Uterus (tissue), 4 donors: ENCODE results near the gene SUPT6H. TPM values are rescaled to one million over a fixed set of nuclear protein-coding genes. Genes with fewer than 3 reads are reported as not detected.

Source experiments
- DNase-seq, 2 donors: peaks; one replicate each; pipeline ENCODE4 v3.0.0-alpha.2; 2019 to 2020
- H3K27ac ChIP-seq, 2 donors: fragments of 200-600 bp; sonication (generic); 1 replicate in 1 of 2; 2 replicates in 1 of 2; pipeline ENCODE4 v1.5.1; 2016 to 2018
- H3K27me3 ChIP-seq, 2 donors: fragments of 200-600 bp; sonication (generic); one replicate each; pipeline ENCODE4 v1.5.1; 2018 to 2019; ENCODE audit warnings: control low read depth in 1 of 2
- H3K36me3 ChIP-seq, 2 donors: fragments of 200-600 bp; sonication (generic); one replicate each; pipeline ENCODE4 v1.5.1; 2019; ENCODE audit warnings: control low read depth in 1 of 2
- H3K4me1 ChIP-seq, 2 donors: fragments of 200-600 bp; sonication (generic); one replicate each; pipeline ENCODE4 v1.5.1; 2018 to 2019; ENCODE audit warnings: control low read depth in 1 of 2
- H3K4me3 ChIP-seq, 2 donors: fragments of 200-600 bp; sonication (generic); 1 replicate in 1 of 2; 2 replicates in 1 of 2; pipeline ENCODE4 v1.5.1; 2018 to 2019; ENCODE audit warnings: mild to moderate bottlenecking in 1 of 2
- H3K9me3 ChIP-seq, 2 donors: fragments of 200-600 bp; sonication (generic); one replicate each; pipeline ENCODE4 v1.5.1; 2019; ENCODE audit warnings: control low read depth in 1 of 2
- POLR2A ChIP-seq, 2 donors: fragments of 450-650 bp; IDR thresholded peaks; one replicate each; pipeline ENCODE4 v1.6.1; 2016; ENCODE audit warnings: antibody characterized with exemption in 2 of 2, mild to moderate bottlenecking in 1 of 2, moderate library complexity in 1 of 2
- intact Hi-C: fragments of 100-400 bp; cut with DNase I; formaldehyde crosslinking; loops from one replicate; pipeline ENCODE4 v1.15.1; 2023; ENCODE audit warnings: low total_unique reads
- total RNA-seq, 4 donors: library from RNA; depleted of rRNA in 3 of 4; stranded (reverse); fragments of >200 nt in 3 of 4; gene quantifications; one replicate each; pipeline versions ENCODE4 v1.1.0 to v1.2.4, GENCODE V29; 2014 to 2023
- TF ChIP-seq, protein P1 (sequence below), 4 experiments: fragments of 200-600 bp in 2 of 4; fragments of 450-650 bp in 2 of 4; sonication (generic) in 2 of 4; IDR thresholded peaks; one replicate each; pipeline ENCODE4 v1.5.1; 2016 to 2019; ENCODE audit warnings: antibody characterized with exemption in 4 of 4, mild to moderate bottlenecking in 2 of 4, moderate library complexity in 1 of 4
- donor health status: DM: yes; HTN: yes; CAD: no.

The SUPT6H gene
- total RNA-seq, 4 donors from 2014 or later = 15.3 to 84.5 (median 47.5) TPM

DNA sequence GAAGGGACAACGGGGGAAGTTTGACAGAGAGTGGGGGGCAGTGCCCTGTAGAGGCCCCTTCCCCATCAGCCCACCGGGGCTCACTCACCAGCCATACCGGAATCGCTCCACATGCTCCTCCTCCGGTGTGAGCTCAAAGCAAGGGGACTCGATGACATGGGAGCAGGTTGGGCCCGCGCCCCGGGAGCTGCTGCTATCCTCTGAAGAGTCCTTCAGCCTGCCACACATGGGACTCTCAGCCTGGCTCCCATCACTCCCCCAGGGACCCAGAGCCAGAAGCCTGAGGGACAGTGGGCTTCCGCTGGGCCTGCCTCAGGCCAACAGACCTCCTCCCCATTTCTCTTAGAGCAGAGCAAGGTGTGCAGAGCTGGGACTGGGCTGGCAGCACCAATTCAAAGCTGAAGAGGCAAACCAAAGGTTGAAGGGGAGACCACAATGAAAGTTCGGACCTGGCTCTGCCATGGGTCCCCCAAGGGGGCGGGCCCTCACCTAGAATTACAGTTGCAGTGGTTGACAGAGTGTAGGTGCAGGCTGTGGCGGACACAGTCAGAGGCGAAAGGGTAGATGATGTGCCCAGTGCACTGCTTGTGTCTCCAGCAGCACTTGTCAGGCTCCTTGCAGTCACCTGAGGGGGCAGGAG, 42.3 kb downstream of the SUPT6H start:
- no peak for DNase-seq
- H3K4me1 ChIP-seq = no peaks in the 10 kb centered on the region
- no peaks in the 10 kb centered on the region for H3K36me3 ChIP-seq
- TF ChIP-seq, protein P1, sequence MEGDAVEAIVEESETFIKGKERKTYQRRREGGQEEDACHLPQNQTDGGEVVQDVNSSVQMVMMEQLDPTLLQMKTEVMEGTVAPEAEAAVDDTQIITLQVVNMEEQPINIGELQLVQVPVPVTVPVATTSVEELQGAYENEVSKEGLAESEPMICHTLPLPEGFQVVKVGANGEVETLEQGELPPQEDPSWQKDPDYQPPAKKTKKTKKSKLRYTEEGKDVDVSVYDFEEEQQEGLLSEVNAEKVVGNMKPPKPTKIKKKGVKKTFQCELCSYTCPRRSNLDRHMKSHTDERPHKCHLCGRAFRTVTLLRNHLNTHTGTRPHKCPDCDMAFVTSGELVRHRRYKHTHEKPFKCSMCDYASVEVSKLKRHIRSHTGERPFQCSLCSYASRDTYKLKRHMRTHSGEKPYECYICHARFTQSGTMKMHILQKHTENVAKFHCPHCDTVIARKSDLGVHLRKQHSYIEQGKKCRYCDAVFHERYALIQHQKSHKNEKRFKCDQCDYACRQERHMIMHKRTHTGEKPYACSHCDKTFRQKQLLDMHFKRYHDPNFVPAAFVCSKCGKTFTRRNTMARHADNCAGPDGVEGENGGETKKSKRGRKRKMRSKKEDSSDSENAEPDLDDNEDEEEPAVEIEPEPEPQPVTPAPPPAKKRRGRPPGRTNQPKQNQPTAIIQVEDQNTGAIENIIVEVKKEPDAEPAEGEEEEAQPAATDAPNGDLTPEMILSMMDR (IDR thresholded peaks at IDR 0.05) = no peak
- no peak for TF ChIP-seq POLR2A (IDR thresholded peaks at IDR 0.05)
- H3K27me3 ChIP-seq = no peaks in the 10 kb centered on the region
- intact Hi-C loops = no loop called here
- H3K9me3 ChIP-seq = no peaks in the 10 kb centered on the region
- no peak overlapping the region for H3K4me3 ChIP-seq
- no peak overlapping the region for H3K27ac ChIP-seq

DNA sequence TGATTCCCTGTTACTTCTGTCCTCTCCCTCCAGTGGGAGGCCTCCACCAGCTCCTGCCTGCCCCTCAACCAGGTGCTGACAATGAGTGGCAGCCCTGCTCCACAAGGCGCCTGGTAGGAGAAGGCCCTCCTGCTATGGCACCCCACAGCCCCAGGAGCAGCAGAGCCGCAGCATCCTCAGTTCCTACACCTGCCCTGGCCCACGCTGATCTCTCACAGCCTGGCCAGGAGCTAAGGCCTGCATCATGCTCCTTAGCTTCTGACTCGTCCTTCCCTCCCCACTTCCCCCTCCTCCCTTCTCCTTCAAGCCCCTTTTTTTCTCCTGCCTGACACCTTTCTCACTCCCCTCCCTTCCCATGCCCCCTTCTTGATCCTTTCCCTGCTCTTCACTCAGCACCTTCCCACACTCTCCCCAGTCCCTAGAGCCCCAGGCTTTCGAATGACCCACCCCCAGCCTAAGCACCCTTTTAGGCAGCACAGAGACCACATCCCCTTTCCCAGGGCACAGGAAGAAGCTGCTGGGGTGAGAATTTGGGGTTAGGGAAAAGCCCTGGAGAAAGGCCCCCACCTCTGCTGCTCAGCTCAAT, 43.2 kb downstream of the SUPT6H start:
- no peaks in the 10 kb centered on the region for H3K9me3 ChIP-seq
- H3K27ac ChIP-seq = no peak overlapping the region
- H3K27me3 ChIP-seq = no peaks in the 10 kb centered on the region
- H3K4me1 ChIP-seq = no peaks in the 10 kb centered on the region
- DNase-seq = no peak
- H3K36me3 ChIP-seq = no peaks in the 10 kb centered on the region
- H3K4me3 ChIP-seq = no peak overlapping the region
- TF ChIP-seq, protein P1 (IDR thresholded peaks at IDR 0.05) = no peak
- TF ChIP-seq POLR2A (IDR thresholded peaks at IDR 0.05) = no peak
- intact Hi-C loops = no loop called here

DNA sequence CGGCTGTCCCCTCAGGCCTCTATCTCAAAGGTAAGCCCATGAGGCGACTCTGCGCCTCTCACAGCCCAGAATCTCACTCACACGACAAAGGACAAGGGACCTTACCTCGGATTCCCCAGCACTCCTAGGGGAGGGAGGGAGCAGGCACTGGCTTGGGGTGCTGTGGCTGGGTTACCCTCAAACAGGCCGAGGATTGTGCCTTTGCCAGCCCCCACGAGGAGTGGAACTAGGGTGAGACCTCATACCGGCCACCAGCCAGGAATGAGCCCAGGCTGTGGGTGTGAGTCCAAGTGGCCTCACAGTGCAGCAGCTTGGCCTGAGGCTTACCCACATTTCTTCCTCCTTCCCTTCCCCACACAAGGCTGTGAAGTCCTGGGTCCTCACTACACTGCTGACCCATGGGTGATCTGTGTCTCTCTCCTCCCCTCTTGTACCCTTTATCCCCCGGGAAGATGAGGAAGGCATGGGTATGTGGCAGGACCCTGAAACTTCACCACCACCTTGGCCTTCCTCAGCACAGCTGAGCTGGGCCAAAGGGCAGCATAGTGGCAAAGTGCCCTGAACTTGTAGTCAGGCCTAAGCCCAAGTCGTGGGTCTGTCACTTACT, 43.8 kb downstream of the SUPT6H start:
- no peak for DNase-seq
- intact Hi-C loops = no loop called here
- Histone ChIP-seq H3K36me3 (no peaks in the 10 kb centered on the region), H3K4me3 (no peak overlapping the region), H3K9me3 (no peaks in the 10 kb centered on the region), H3K4me1 (no peaks in the 10 kb centered on the region), H3K27ac (no peak overlapping the region), H3K27me3 (no peaks in the 10 kb centered on the region)
- no peak for TF ChIP-seq POLR2A (IDR thresholded peaks at IDR 0.05)
- TF ChIP-seq, protein P1 (IDR thresholded peaks at IDR 0.05) = no peak

DNA sequence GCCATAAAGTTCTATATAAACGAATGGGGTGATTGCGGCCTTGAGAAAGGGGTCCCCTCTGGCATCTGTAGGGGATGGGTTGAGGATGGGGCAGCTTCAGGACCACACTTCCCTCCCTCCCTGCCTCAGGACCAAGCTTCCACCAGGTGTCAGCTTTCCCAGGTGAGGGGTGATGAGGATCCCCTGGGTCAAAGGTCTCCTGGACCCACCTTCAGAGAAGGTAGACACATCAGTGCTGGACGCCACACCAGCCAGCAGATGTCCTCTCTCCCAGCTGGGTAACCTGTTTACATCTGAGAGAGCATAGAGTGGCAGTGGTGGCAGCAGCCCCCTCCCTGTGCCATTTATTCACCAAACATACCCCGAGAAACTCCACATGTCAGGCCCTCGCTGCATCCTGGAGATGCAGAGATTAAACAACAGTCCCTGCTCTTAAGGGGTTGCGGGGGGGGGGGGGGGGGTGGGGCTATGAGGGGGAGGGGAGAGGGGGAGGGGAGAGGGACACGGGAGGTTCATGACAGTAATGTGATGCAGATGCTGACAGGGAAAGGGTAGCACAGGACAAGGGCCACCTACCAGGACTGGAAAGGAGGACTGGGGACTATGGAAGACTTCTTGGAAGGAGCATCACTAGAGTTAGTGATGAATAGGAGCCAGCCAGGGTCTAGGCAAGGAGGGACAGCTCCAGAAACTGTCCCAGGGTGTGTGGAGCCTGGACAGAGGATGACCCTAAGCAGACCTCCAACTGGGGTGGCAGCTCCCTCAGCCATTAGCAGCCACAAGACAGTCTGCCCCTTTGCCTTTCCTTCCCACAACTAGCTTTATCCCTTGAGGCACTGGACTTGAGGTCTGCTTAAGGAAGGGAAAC, 44.7 kb downstream of the SUPT6H start:
- no peak for TF ChIP-seq POLR2A (IDR thresholded peaks at IDR 0.05)
- TF ChIP-seq, protein P1 (IDR thresholded peaks at IDR 0.05) = no peak
- Histone ChIP-seq H3K27me3 (no peaks in the 10 kb centered on the region), H3K4me3 (no peak overlapping the region), H3K27ac (no peak overlapping the region), H3K4me1 (no peaks in the 10 kb centered on the region), H3K9me3 (no peaks in the 10 kb centered on the region), H3K36me3 (no peaks in the 10 kb centered on the region)
- intact Hi-C loops = no loop called here
- DNase-seq = no peak
